SU-DHL-6 (cell line): ENCODE measurements around the gene CARD19.

ENCODE experiments used
- H2AFZ ChIP-seq: fragments of 200-600 bp; sonication (generic); 2 replicates; pipeline ENCODE4 v1.6.1; 2014; ENCODE audit warnings: low read depth, mild to moderate bottlenecking, moderate library complexity, mixed read lengths, antibody characterized with exemption, low read length; ENCODE audit not compliant: severe bottlenecking
- H3F3A ChIP-seq: fragments of 200-600 bp; shearing (Covaris generic); 2 replicates; pipeline ENCODE4 v1.6.0; 2016; ENCODE audit warnings: antibody characterized with exemption, mild to moderate bottlenecking; ENCODE audit not compliant: insufficient read depth
- H3K27ac ChIP-seq: fragments of 200-600 bp; sonication (generic); 2 replicates; pipeline ENCODE4 v1.5.1; 2016; ENCODE audit warnings: low read depth, mild to moderate bottlenecking, low read length, moderate library complexity, mixed read lengths
- H3K27me3 ChIP-seq: fragments of 200-600 bp; sonication (generic), shearing (Covaris generic); 2 replicates; pipeline ENCODE4 v1.6.0; 2014; ENCODE audit warnings: mild to moderate bottlenecking, low read length
- H3K36me3 ChIP-seq: fragments of 200-600 bp; sonication (generic); 2 replicates; pipeline ENCODE4 v1.6.1; 2014; ENCODE audit warnings: mild to moderate bottlenecking, low read length, mixed read lengths
- H3K4me2 ChIP-seq: fragments of 300-600, 200-600 bp; shearing (Covaris generic), sonication (generic); 2 replicates; pipeline ENCODE4 v1.6.0; 2014; ENCODE audit warnings: low read length, low read depth, mild to moderate bottlenecking; ENCODE audit not compliant: poor library complexity, severe bottlenecking
- H3K4me3 ChIP-seq: fragments of 200-600 bp; sonication (generic); 2 replicates; pipeline ENCODE4 v1.5.1; 2014; ENCODE audit warnings: antibody characterized with exemption, low read length, mild to moderate bottlenecking, mixed read lengths; ENCODE audit not compliant: insufficient read depth, poor library complexity, severe bottlenecking
- H3K79me2 ChIP-seq: fragments of 200-600 bp; sonication (generic); 2 replicates; pipeline ENCODE4 v1.6.1; 2014; ENCODE audit warnings: mild to moderate bottlenecking, low read length, moderate library complexity; ENCODE audit not compliant: insufficient read depth
- H3K9ac ChIP-seq: fragments of 200-600 bp; sonication (generic); 2 replicates; pipeline ENCODE4 v1.7.0; 2014; ENCODE audit warnings: mild to moderate bottlenecking, low read length
- H3K9me2 ChIP-seq: fragments of 200-600 bp; sonication (generic); replicated peaks from 2 replicates; pipeline ENCODE4 v1.6.1; 2014; ENCODE audit warnings: low read length; ENCODE audit not compliant: insufficient read depth
- H3K9me3 ChIP-seq: fragments of 200-600 bp; sonication (generic); 2 replicates; pipeline ENCODE4 v1.6.1; 2014; ENCODE audit warnings: low read length, mixed read lengths; ENCODE audit not compliant: insufficient read depth
- H4K20me1 ChIP-seq: fragments of 200-600 bp; sonication (generic); 2 replicates; pipeline ENCODE4 v1.6.1; 2014; ENCODE audit warnings: low read depth, mild to moderate bottlenecking, antibody characterized with exemption, low read length, moderate library complexity, mixed read lengths
- EZH2phosphoT487 ChIP-seq: fragments of 200-600 bp; sonication (generic), shearing (Covaris generic); conservative IDR thresholded peaks from 2 replicates; pipeline ENCODE4 v1.6.1; 2018; ENCODE audit warnings: mild to moderate bottlenecking, antibody characterized with exemption, low read length, moderate library complexity, mixed read lengths
- TF ChIP-seq, protein P1 (sequence below): fragments of 200-600 bp; sonication (generic); IDR thresholded peaks from one replicate; pipeline ENCODE4 v1.5.1; 2017; ENCODE audit warnings: antibody characterized with exemption, mild to moderate bottlenecking, low read length, moderate library complexity; ENCODE audit not compliant: insufficient read depth, poor library complexity, severe bottlenecking

The CARD19 gene

DNA sequence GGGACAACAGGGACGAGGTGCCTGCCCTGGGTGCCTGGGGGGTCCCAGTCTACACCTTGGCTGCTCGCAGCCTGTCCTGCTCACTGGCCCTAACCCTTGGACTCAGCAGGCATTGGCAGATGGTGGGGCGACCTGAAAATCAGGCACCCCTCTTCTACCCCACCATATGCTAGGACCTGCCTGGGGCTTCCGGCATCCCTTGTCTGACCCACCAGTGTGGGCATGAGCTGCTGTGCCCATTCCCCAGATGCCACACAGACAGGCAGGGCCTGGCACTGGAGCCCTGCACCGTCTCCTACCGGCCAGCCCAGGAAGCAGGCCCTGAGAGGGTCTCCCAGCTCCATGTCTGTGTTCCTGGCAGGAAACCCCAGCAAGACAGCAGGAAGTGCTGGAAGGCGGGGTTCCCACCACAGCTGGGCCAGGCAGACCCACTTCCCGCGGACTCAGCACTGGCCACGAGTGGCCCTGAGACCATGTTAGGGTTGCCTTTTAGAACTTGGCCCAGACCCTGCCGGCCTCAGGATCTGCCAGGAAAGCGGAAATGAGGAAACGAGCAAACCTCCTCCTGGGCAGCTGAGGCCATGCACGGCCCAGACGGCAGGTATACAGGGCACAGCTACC, 35.0 kb downstream of the CARD19 start:
- H3K4me2 ChIP-seq = no peak overlapping the region
- H3K4me3 ChIP-seq = no peak overlapping the region
- no peaks in the 10 kb centered on the region for H3K79me2 ChIP-seq
- H3K9ac ChIP-seq = no peak overlapping the region
- TF ChIP-seq, protein P1, sequence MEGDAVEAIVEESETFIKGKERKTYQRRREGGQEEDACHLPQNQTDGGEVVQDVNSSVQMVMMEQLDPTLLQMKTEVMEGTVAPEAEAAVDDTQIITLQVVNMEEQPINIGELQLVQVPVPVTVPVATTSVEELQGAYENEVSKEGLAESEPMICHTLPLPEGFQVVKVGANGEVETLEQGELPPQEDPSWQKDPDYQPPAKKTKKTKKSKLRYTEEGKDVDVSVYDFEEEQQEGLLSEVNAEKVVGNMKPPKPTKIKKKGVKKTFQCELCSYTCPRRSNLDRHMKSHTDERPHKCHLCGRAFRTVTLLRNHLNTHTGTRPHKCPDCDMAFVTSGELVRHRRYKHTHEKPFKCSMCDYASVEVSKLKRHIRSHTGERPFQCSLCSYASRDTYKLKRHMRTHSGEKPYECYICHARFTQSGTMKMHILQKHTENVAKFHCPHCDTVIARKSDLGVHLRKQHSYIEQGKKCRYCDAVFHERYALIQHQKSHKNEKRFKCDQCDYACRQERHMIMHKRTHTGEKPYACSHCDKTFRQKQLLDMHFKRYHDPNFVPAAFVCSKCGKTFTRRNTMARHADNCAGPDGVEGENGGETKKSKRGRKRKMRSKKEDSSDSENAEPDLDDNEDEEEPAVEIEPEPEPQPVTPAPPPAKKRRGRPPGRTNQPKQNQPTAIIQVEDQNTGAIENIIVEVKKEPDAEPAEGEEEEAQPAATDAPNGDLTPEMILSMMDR = no peak
- no peak for TF ChIP-seq EZH2phosphoT487
- H3K27ac ChIP-seq = no peak overlapping the region
- no peaks in the 10 kb centered on the region for H3K36me3 ChIP-seq
- no peaks in the 10 kb centered on the region for H3F3A ChIP-seq
- H3K27me3 ChIP-seq = no peaks in the 10 kb centered on the region
- no peaks in the 10 kb centered on the region for H4K20me1 ChIP-seq
- no peaks in the 10 kb centered on the region for H3K9me3 ChIP-seq
- no peaks in the 10 kb centered on the region for H3K9me2 ChIP-seq
- no peak overlapping the region for H2AFZ ChIP-seq

DNA sequence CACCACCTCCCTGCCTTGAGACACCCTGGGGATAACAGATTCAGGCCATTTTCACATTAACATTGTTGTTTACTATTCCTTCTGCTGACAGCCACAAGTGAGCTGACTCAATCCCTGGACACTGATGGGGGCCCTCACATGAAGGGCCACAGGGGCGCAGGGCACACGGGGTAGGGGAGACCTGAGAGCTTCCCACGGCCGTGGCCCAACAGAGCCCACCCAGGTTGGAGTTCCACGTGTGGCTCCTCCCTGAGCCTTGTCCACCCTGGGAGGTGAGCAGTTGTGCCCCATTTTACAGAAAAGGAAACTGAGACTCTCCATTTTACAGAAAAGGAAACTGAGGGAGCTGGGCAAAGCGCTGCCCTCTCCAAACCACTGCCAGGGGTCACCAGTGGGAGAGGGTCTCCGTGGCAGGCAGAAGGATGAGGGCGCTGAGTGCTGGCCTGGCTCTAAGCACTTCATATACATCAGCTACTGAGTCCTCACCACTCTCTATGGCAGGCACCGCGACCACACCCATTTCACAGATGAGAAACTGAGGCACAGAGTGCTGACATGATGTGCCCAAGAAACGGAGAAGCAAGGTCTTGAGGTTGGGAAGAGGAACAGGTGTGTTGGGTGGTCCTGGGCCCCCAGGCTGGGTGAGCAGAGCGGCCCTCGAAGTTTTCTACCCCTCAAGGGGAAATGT, 35.7 kb downstream of the CARD19 start:
- H3K79me2 ChIP-seq = no peaks in the 10 kb centered on the region
- H3F3A ChIP-seq = no peaks in the 10 kb centered on the region
- H3K9me3 ChIP-seq = no peaks in the 10 kb centered on the region
- H3K36me3 ChIP-seq = no peaks in the 10 kb centered on the region
- no peaks in the 10 kb centered on the region for H4K20me1 ChIP-seq
- no peak overlapping the region for H3K4me2 ChIP-seq
- no peak for TF ChIP-seq EZH2phosphoT487
- TF ChIP-seq, protein P1 = no peak
- H3K27ac ChIP-seq = no peak overlapping the region
- no peak overlapping the region for H3K4me3 ChIP-seq
- H2AFZ ChIP-seq = no peak overlapping the region
- no peaks in the 10 kb centered on the region for H3K27me3 ChIP-seq
- H3K9me2 ChIP-seq = no peaks in the 10 kb centered on the region
- H3K9ac ChIP-seq = no peak overlapping the region

DNA sequence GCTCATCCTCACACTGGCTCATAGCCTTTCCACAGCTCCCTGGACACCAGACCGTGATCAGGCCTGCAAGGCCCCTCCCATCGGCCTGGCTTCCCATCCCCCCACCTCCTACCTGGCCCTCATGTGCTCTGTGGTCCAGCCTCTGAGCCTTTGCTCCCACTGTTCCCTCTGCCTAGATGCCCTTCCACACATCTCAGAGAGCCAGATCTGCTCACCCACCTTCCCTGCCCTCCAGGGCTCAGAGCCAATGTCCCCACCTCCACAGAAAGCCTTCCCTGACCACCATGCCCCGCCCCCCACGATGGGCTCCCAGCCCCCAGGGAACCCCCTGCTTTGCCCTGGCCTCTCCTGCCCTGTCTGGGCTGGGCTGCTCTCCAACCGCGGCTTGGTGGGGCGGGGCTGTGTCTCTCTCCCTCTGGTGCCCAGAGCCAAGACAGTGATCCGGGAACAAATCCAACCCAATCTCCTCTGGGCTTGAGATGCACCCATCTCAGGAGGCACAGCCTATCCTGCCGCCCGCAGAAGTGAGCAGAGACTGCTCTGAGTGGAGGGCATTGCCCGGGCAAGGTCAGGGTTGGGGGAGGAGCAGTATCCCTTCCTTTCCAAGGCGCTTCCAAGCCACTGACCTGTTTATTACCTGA, 36.4 kb downstream of the CARD19 start:
- H3K9me2 ChIP-seq = no peaks in the 10 kb centered on the region
- H3K36me3 ChIP-seq = no peaks in the 10 kb centered on the region
- no peaks in the 10 kb centered on the region for H3K79me2 ChIP-seq
- no peaks in the 10 kb centered on the region for H3K9me3 ChIP-seq
- no peaks in the 10 kb centered on the region for H4K20me1 ChIP-seq
- no peaks in the 10 kb centered on the region for H3K27me3 ChIP-seq
- H3K9ac ChIP-seq = no peak overlapping the region
- H3F3A ChIP-seq = no peaks in the 10 kb centered on the region
- H3K4me3 ChIP-seq = no peak overlapping the region
- H3K27ac ChIP-seq = no peak overlapping the region
- H2AFZ ChIP-seq = no peak overlapping the region
- no peak overlapping the region for H3K4me2 ChIP-seq
- TF ChIP-seq EZH2phosphoT487 = no peak
- TF ChIP-seq, protein P1 = no peak
